Ishikawa (cell line): ENCODE measurements around the gene LOXL3.

ENCODE experiments used
- CEBPB ChIP-seq: IDR thresholded peaks from 2 replicates; pipeline ENCODE4 v1.6.1; 2012
- CREB1 ChIP-seq: IDR thresholded peaks from 2 replicates; pipeline ENCODE4 v1.6.1; 2012; ENCODE audit warnings: low read depth
- EGR1 ChIP-seq: IDR thresholded peaks from 2 replicates; pipeline ENCODE4 v1.6.1; 2012
- EP300 ChIP-seq: IDR thresholded peaks from 2 replicates; pipeline ENCODE4 v1.6.1; 2012; ENCODE audit warnings: borderline replicate concordance
- FOXM1 ChIP-seq: IDR thresholded peaks from 2 replicates; pipeline ENCODE4 v1.6.1; 2012; ENCODE audit warnings: low read depth, borderline replicate concordance
- NFIC ChIP-seq: IDR thresholded peaks from 2 replicates; pipeline ENCODE4 v1.6.1; 2012
- RAD21 ChIP-seq: IDR thresholded peaks from 2 replicates; pipeline ENCODE4 v1.6.1; 2012; ENCODE audit warnings: low read depth
- TAF1 ChIP-seq: IDR thresholded peaks from 2 replicates; pipeline ENCODE4 v1.6.1; 2012; ENCODE audit warnings: low read depth, mild to moderate bottlenecking
- TCF12 ChIP-seq: IDR thresholded peaks from 2 replicates; pipeline ENCODE4 v1.6.1; 2012; ENCODE audit warnings: low read depth
- TEAD4 ChIP-seq: IDR thresholded peaks from 2 replicates; pipeline ENCODE4 v1.6.1; 2012
- YY1 ChIP-seq: IDR thresholded peaks from 2 replicates; pipeline ENCODE4 v1.6.1; 2012; ENCODE audit warnings: low read depth
- ZBTB7A ChIP-seq: IDR thresholded peaks from 2 replicates; pipeline ENCODE4 v1.6.1; 2012; ENCODE audit warnings: low read depth
- TF ChIP-seq, protein P1 (sequence below): IDR thresholded peaks from 2 replicates; pipeline ENCODE4 v1.6.1; 2012; ENCODE audit warnings: low read depth, mild to moderate bottlenecking
- TF ChIP-seq, protein P2 (sequence below): IDR thresholded peaks from 2 replicates; pipeline ENCODE4 v1.6.1; 2012
- TF ChIP-seq, protein P3 (sequence below): IDR thresholded peaks from 2 replicates; pipeline ENCODE4 v1.6.1; 2012

LOXL3 gene

GRCh38 chr2:74596584-74596983, 42.8 kb upstream of the LOXL3 start:
- TF ChIP-seq, protein P1, sequence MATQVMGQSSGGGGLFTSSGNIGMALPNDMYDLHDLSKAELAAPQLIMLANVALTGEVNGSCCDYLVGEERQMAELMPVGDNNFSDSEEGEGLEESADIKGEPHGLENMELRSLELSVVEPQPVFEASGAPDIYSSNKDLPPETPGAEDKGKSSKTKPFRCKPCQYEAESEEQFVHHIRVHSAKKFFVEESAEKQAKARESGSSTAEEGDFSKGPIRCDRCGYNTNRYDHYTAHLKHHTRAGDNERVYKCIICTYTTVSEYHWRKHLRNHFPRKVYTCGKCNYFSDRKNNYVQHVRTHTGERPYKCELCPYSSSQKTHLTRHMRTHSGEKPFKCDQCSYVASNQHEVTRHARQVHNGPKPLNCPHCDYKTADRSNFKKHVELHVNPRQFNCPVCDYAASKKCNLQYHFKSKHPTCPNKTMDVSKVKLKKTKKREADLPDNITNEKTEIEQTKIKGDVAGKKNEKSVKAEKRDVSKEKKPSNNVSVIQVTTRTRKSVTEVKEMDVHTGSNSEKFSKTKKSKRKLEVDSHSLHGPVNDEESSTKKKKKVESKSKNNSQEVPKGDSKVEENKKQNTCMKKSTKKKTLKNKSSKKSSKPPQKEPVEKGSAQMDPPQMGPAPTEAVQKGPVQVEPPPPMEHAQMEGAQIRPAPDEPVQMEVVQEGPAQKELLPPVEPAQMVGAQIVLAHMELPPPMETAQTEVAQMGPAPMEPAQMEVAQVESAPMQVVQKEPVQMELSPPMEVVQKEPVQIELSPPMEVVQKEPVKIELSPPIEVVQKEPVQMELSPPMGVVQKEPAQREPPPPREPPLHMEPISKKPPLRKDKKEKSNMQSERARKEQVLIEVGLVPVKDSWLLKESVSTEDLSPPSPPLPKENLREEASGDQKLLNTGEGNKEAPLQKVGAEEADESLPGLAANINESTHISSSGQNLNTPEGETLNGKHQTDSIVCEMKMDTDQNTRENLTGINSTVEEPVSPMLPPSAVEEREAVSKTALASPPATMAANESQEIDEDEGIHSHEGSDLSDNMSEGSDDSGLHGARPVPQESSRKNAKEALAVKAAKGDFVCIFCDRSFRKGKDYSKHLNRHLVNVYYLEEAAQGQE: no peak
- TF ChIP-seq TAF1 (no peak), CEBPB (no peak), EGR1 (no peak), TCF12 (no peak), FOXM1 (no peak), RAD21 (no peak), EP300 (no peak), ZBTB7A (no peak), YY1 (no peak), NFIC (no peak)
- TF ChIP-seq, protein P2, sequence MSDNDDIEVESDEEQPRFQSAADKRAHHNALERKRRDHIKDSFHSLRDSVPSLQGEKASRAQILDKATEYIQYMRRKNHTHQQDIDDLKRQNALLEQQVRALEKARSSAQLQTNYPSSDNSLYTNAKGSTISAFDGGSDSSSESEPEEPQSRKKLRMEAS: no peak

GRCh38 chr2:74593826-74594772, 40.4 kb upstream of the LOXL3 start:
- TF ChIP-seq NFIC (no peak), FOXM1 (no peak), CREB1 (no peak)

- no peak for TF ChIP-seq TAF1
- no peak for TF ChIP-seq TCF12
- TF ChIP-seq, protein P3, sequence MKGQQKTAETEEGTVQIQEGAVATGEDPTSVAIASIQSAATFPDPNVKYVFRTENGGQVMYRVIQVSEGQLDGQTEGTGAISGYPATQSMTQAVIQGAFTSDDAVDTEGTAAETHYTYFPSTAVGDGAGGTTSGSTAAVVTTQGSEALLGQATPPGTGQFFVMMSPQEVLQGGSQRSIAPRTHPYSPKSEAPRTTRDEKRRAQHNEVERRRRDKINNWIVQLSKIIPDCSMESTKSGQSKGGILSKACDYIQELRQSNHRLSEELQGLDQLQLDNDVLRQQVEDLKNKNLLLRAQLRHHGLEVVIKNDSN: no peak
- no peak for TF ChIP-seq TEAD4
- TF ChIP-seq YY1: no peak
- no peak for TF ChIP-seq ZBTB7A
Measured at GRCh38 chr2:74588664-74589063, 34.9 kb upstream of the LOXL3 start.

GRCh38 chr2:74587664-74588277, 34.0 kb upstream of the LOXL3 start:
- peak; percentile 69 for TF ChIP-seq RAD21
- no peak for TF ChIP-seq TEAD4
- TF ChIP-seq, protein P2: no peak

GRCh38 chr2:74585406-74586185, 31.9 kb upstream of the LOXL3 start:
- peak; percentile 27; the same call in 1 of the 2 replicates for TF ChIP-seq RAD21
- TF ChIP-seq, protein P3: no peak

DNA sequence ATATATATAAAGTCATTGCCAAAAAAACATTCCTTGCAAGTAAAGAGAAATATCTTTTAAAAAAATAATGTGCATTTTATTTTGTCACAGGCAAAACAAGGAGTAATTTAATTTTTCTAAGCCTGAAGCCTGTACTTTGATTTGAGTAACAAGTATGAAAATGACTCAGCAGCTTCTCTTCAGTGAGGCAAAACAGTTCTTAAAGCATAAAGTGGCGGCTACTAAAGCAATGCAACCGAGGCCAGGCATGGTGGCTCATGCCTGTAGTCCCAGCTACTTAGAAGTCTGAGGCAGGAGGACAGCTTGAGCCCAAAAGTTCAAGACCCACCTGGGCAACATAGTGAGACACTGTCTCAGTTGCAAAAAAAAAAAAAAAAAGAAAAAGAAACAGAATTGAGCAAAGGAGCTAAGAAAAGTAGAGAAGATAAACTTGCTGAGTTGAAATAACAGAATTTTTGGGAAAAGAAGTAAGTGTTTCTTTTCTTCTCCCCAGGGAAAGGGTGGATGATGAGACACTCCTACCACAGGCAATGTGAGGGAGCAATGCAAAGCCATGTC, 30.4 kb upstream of the LOXL3 start:
- TF ChIP-seq TAF1 (no peak), EGR1 (no peak), YY1 (no peak), TCF12 (no peak), CREB1 (no peak), EP300 (no peak), CEBPB (no peak), RAD21 (no peak), NFIC (no peak), ZBTB7A (no peak), FOXM1 (no peak)
- TF ChIP-seq, protein P1: no peak
- TF ChIP-seq, protein P3: no peak
- TF ChIP-seq, protein P2: no peak
